NB4 (cell line): ENCODE measurements around the gene INHA.

Experiments used
- MYC ChIP-seq: IDR thresholded peaks from 2 replicates; pipeline ENCODE4 v1.6.1; 2011; ENCODE audit warnings: low read depth, low read length
- POLR2A ChIP-seq: IDR thresholded peaks from 2 replicates; pipeline ENCODE4 v1.6.1; 2011; ENCODE audit warnings: mild to moderate bottlenecking; ENCODE audit not compliant: insufficient read length; ENCODE audit errors: extremely low read depth
- TF ChIP-seq, protein P1 (sequence below): IDR thresholded peaks from one replicate; pipeline ENCODE4 v1.5.1; 2012; ENCODE audit warnings: low read depth, low read length
- TF ChIP-seq, protein P2 (sequence below): IDR thresholded peaks from 2 replicates; pipeline ENCODE4 v1.6.1; 2011; ENCODE audit warnings: low read depth, low read length

DNA sequence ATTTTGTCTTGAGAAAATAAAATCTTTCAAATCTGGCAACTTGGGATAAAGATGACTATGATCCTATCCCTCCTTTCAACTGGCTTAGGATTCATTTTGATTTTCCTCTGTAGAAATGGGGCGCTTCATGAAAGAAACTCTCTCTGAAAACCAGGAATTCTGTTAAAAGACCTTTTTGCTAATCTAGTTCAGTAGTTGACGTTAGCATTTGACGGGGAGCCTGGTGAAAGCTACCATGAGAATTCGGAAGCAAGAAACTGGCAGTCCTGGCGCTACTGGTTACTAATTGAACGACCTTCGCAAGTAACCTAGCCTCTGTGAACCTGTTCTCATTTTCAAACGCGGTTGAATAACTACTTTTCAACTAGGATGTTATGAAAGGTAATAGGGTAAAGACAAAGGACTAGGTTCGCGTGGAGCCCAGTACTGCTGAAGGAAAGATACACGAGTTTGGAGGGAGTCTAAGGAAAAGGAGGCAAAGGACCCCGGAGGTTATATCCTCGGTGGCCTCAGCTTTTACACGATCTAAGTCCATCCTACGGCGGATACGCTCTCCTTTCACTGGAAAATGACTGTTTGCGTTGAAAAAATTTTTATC lies 24.9 kb downstream of the INHA start:
- TF ChIP-seq, protein P1, sequence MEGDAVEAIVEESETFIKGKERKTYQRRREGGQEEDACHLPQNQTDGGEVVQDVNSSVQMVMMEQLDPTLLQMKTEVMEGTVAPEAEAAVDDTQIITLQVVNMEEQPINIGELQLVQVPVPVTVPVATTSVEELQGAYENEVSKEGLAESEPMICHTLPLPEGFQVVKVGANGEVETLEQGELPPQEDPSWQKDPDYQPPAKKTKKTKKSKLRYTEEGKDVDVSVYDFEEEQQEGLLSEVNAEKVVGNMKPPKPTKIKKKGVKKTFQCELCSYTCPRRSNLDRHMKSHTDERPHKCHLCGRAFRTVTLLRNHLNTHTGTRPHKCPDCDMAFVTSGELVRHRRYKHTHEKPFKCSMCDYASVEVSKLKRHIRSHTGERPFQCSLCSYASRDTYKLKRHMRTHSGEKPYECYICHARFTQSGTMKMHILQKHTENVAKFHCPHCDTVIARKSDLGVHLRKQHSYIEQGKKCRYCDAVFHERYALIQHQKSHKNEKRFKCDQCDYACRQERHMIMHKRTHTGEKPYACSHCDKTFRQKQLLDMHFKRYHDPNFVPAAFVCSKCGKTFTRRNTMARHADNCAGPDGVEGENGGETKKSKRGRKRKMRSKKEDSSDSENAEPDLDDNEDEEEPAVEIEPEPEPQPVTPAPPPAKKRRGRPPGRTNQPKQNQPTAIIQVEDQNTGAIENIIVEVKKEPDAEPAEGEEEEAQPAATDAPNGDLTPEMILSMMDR: no peak
- TF ChIP-seq, protein P2, sequence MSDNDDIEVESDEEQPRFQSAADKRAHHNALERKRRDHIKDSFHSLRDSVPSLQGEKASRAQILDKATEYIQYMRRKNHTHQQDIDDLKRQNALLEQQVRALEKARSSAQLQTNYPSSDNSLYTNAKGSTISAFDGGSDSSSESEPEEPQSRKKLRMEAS: 0 out of 2 replicates have a peak, but pooled peaks have one; percentile 15
- TF ChIP-seq MYC (no peak), POLR2A (no peak)
